Measurements from ENCODE around the gene RAP1GAP2. TPM values are rescaled to one million over a fixed set of nuclear protein-coding genes. Genes with fewer than 3 reads are reported as not detected.

The RAP1GAP2 gene
- total and polyA plus RNA-seq, 7 donors = 4.8 to 14.7 (median 12.5) TPM

GRCh38 chr17:2936351-2936750, 140.1 kb downstream of the RAP1GAP2 start:
- WGBS, 2 donors = 75 to 90% methylated on average over 5 of the region's 5 CpGs
- Histone ChIP-seq H3K27ac (no peak overlapping the region), H3K4me1 (peaks cover 0 to 14% (median 13%) of the 10 kb centered on the region in 4 donors), H3K27me3 (no peaks in the 10 kb centered on the region), H3K9me3 (no peaks in the 10 kb centered on the region), H3K4me3 (no peak overlapping the region), H3K36me3 (no peaks in the 10 kb centered on the region)
- TF ChIP-seq POLR2AphosphoS5 (IDR thresholded peaks at IDR 0.05) (no peak), POLR2A (IDR thresholded peaks at IDR 0.05) (no peak), CTCF (IDR thresholded peaks at IDR 0.05) (no peak), EP300 (IDR thresholded peaks at IDR 0.05) (no peak)
- no peak for DNase-seq
- intact Hi-C loops (cut with DNase I) = no loop called here

- TF ChIP-seq POLR2AphosphoS5 (IDR thresholded peaks at IDR 0.05) (no peak), POLR2A (IDR thresholded peaks at IDR 0.05) (no peak), EP300 (IDR thresholded peaks at IDR 0.05) (no peak), CTCF (IDR thresholded peaks at IDR 0.05) (no peak)
- H3K27ac ChIP-seq = no peak overlapping the region
- intact Hi-C loops (cut with DNase I) = no loop called here
- no peak overlapping the region for H3K4me3 ChIP-seq
- H3K27me3 ChIP-seq = no peaks in the 10 kb centered on the region
- H3K9me3 ChIP-seq = no peaks in the 10 kb centered on the region
- 85 to 87% methylated on average over 7 of the region's 7 CpGs for WGBS, 2 donors
- H3K36me3 ChIP-seq = no peaks in the 10 kb centered on the region
- H3K4me1 ChIP-seq = peaks cover 0 to 14% (median 13%) of the 10 kb centered on the region in 4 donors
- no peak for DNase-seq
These were observed 140.6 kb downstream of the RAP1GAP2 start for GRCh38 chr17:2936771-2937321.

GRCh38 chr17:2937331-2938003, 141.2 kb downstream of the RAP1GAP2 start:
- H3K27ac ChIP-seq = no peak overlapping the region

GRCh38 chr17:2939714-2940351, 143.6 kb downstream of the RAP1GAP2 start:
- Histone ChIP-seq H3K4me3 (peak overlapping the region in 1 of 4 donors; percentile 9), H3K9me3 (no peaks in the 10 kb centered on the region), H3K4me1 (peaks cover 0 to 14% (median 13%) of the 10 kb centered on the region in 4 donors), H3K36me3 (no peaks in the 10 kb centered on the region), H3K27ac (peak overlapping the region; percentile 30 to 67 (median 43)), H3K27me3 (no peaks in the 10 kb centered on the region)
- intact Hi-C loops (cut with DNase I) = no loop called here
- no peak for TF ChIP-seq EP300 (IDR thresholded peaks at IDR 0.05)
- TF ChIP-seq CTCF (IDR thresholded peaks at IDR 0.05) = no peak
- TF ChIP-seq POLR2AphosphoS5 (IDR thresholded peaks at IDR 0.05) = no peak
- no peak for TF ChIP-seq POLR2A (IDR thresholded peaks at IDR 0.05)
- DNase-seq = no peak
- WGBS, 2 donors = 53 to 70% methylated on average over 26 of the region's 26 CpGs

More at GRCh38 chr17:2937331-2938003, 141.2 kb downstream of the RAP1GAP2 start:
- Histone ChIP-seq H3K4me1 (peaks cover 0 to 14% (median 13%) of the 10 kb centered on the region in 4 donors), H3K9me3 (no peaks in the 10 kb centered on the region), H3K36me3 (no peaks in the 10 kb centered on the region), H3K27me3 (no peaks in the 10 kb centered on the region), H3K4me3 (no peak overlapping the region)
- DNase-seq = no peak
- intact Hi-C loops (cut with DNase I) = no loop called here
- 72 to 76% methylated on average over 10 of the region's 10 CpGs for WGBS, 2 donors
- TF ChIP-seq EP300 (IDR thresholded peaks at IDR 0.05) (no peak), POLR2A (IDR thresholded peaks at IDR 0.05) (no peak), CTCF (IDR thresholded peaks at IDR 0.05) (no peak), POLR2AphosphoS5 (IDR thresholded peaks at IDR 0.05) (no peak)

Data from sigmoid colon (tissue), 7 donors.